Activated T-cell treated with anti-CD3 and anti-CD28 coated beads for 1 hour (primary cell): Measurements from ENCODE around the gene GDPD5.

ENCODE experiments used
- DNase-seq: peaks from one replicate; pipeline ENCODE4 v3.0.0-alpha.2; 2020; ENCODE audit warnings: low read depth

Gene GDPD5

GRCh38 chr11:75399344-75400145, 126.2 kb downstream of the GDPD5 start, which contains the start of gene RPS3:
Gene RPS3, plus strand, starts transcription at chr11:75399518. Its CDS starts 30 bp downstream, at chr11:75399548.
- DNase-seq = peak; percentile 81

GRCh38 chr11:75398906-75399305, 126.8 kb downstream of the GDPD5 start:
- DNase-seq = no peak

- DNase-seq = no peak
These were observed 131.5 kb downstream of the GDPD5 start for GRCh38 chr11:75394085-75394840.

- DNase-seq = no peak
These were observed 135.8 kb downstream of the GDPD5 start for GRCh38 chr11:75389925-75390324.

GRCh38 chr11:75389276-75389605, 136.5 kb downstream of the GDPD5 start:
- DNase-seq = no peak

- DNase-seq = peak; percentile 48
These were observed 137.1 kb downstream of the GDPD5 start for GRCh38 chr11:75388386-75389275.

- DNase-seq = no peak
These were observed 137.9 kb downstream of the GDPD5 start for GRCh38 chr11:75387736-75388294.

- DNase-seq = no peak
These were observed 138.7 kb downstream of the GDPD5 start for GRCh38 chr11:75386942-75387630.
